ENCODE data around the gene PCARE. TPM values are rescaled to one million over a fixed set of nuclear protein-coding genes. Genes with fewer than 3 reads are reported as not detected.

PCARE gene
- total and polyA plus RNA-seq, 2 experiments from 2014 or later: 2.2 TPM; not detected in 1

DNA sequence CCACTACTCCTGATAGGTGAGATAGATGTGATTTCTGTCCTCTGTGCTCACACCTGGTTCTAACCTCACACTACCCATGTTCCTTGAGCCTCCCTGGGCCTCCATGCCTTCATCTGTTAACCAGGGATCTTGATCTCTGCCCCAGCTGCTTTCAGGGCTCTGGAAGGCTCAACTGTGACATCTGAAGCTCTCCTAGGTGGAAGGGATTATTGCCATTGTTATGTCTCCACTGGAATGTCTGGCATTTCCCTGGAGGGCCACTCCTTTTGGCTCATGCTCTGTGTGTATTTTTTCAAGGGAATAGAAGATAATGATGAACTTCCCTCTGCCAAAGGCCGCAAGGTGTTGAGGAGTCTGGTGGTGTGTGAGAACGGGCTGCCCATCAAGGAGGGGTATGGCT, 41.2 kb downstream of the PCARE start:
- no peaks in the 10 kb centered on the region for H3K9me2 ChIP-seq (replicated peaks; ENCODE audit: insufficient read depth)
- DNase-seq (ENCODE audit: low spot score): no peak
- H4K20me1 ChIP-seq (ENCODE audit: insufficient read depth, poor library complexity, severe bottlenecking): no peaks in the 10 kb centered on the region
- H3K9me3 ChIP-seq (ENCODE audit: low read depth): no peaks in the 10 kb centered on the region
- no peak overlapping the region for H2AFZ ChIP-seq
- no peaks in the 10 kb centered on the region for H3K4me1 ChIP-seq (ENCODE audit: insufficient read depth)
- H3K27ac ChIP-seq: peak overlapping the region; percentile 46
- no peaks in the 10 kb centered on the region for H3K79me2 ChIP-seq
- no peaks in the 10 kb centered on the region for H3K27me3 ChIP-seq
- H3K36me3 ChIP-seq (replicated peaks; ENCODE audit: insufficient read depth, low read depth): no peaks in the 10 kb centered on the region
- no peak overlapping the region for H3K4me2 ChIP-seq
- WGBS (ENCODE audit: low lambda C conversion rate, missing lambda C conversion rate): 18% methylated on average over 2 of the region's 2 CpGs
- H3K4me3 ChIP-seq: no peak overlapping the region
- no peak for TF ChIP-seq EZH2phosphoT487 (IDR thresholded peaks at IDR 0.05; ENCODE audit: low read depth, severe bottlenecking, unreplicated experiment)
- no peak for TF ChIP-seq EZH2 (IDR thresholded peaks at IDR 0.05; ENCODE audit: borderline replicate concordance)
- TF ChIP-seq, protein P1, sequence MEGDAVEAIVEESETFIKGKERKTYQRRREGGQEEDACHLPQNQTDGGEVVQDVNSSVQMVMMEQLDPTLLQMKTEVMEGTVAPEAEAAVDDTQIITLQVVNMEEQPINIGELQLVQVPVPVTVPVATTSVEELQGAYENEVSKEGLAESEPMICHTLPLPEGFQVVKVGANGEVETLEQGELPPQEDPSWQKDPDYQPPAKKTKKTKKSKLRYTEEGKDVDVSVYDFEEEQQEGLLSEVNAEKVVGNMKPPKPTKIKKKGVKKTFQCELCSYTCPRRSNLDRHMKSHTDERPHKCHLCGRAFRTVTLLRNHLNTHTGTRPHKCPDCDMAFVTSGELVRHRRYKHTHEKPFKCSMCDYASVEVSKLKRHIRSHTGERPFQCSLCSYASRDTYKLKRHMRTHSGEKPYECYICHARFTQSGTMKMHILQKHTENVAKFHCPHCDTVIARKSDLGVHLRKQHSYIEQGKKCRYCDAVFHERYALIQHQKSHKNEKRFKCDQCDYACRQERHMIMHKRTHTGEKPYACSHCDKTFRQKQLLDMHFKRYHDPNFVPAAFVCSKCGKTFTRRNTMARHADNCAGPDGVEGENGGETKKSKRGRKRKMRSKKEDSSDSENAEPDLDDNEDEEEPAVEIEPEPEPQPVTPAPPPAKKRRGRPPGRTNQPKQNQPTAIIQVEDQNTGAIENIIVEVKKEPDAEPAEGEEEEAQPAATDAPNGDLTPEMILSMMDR (IDR thresholded peaks at IDR 0.05; ENCODE audit: poor library complexity): no peak

DNA sequence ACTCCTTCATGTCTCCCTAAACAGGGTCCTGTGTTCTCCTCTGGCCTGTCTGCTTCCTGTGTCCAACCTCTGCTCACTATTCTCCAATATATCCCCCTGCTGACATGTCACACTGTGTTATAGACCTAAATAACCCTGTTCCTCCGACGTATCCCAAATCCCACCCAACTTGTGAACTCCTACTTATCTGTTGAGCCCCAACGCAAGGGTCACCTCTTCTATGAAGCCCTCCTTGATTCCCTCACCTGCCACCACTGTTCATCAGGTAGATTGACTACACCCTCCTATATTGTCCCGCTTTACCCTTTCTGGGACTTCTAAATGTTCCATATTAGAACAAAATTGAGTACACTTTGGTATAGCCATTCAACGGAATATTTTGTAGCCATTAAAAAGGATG, 42.1 kb downstream of the PCARE start:
- TF ChIP-seq EZH2phosphoT487 (IDR thresholded peaks at IDR 0.05; ENCODE audit: low read depth, severe bottlenecking, unreplicated experiment): no peak
- TF ChIP-seq EZH2 (IDR thresholded peaks at IDR 0.05; ENCODE audit: borderline replicate concordance): no peak
- TF ChIP-seq, protein P1 (IDR thresholded peaks at IDR 0.05; ENCODE audit: poor library complexity): no peak
- H3K27ac ChIP-seq: no peak overlapping the region
- H3K79me2 ChIP-seq: no peaks in the 10 kb centered on the region
- H3K9me3 ChIP-seq (ENCODE audit: low read depth): no peaks in the 10 kb centered on the region
- no peaks in the 10 kb centered on the region for H3K27me3 ChIP-seq
- H3K4me1 ChIP-seq (ENCODE audit: insufficient read depth): no peaks in the 10 kb centered on the region
- H3K9me2 ChIP-seq (replicated peaks; ENCODE audit: insufficient read depth): no peaks in the 10 kb centered on the region
- no peak overlapping the region for H2AFZ ChIP-seq
- H3K4me2 ChIP-seq: no peak overlapping the region
- 97% methylated on average over 5 of the region's 5 CpGs for WGBS (ENCODE audit: low lambda C conversion rate, missing lambda C conversion rate)
- H3K4me3 ChIP-seq: no peak overlapping the region
- DNase-seq (ENCODE audit: low spot score): no peak
- no peaks in the 10 kb centered on the region for H4K20me1 ChIP-seq (ENCODE audit: insufficient read depth, poor library complexity, severe bottlenecking)
- H3K36me3 ChIP-seq (replicated peaks; ENCODE audit: insufficient read depth, low read depth): no peaks in the 10 kb centered on the region

DNA sequence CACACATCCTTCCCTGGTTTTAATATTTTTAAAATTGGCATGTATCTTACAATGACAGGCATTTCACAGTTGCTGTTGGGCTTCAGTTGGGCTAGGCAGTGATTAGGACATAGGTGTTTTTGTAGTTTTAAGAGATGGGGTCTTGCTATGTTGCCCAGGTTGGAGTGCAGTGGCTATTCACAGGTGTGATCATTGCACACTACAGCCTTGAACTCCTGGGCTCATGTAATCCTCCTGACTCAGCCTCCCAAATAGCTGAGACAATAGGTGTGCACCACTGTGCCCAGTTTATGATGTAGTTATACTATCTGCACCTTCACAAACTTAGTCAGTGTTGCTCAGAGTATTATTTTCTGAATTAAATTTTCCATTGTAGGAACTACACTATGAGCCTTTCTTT, 43.3 kb downstream of the PCARE start:
- no peak for DNase-seq (ENCODE audit: low spot score)
- Histone ChIP-seq H4K20me1 (ENCODE audit: insufficient read depth, poor library complexity, severe bottlenecking) (no peaks in the 10 kb centered on the region), H3K27ac (no peak overlapping the region), H3K27me3 (no peaks in the 10 kb centered on the region), H3K4me3 (no peak overlapping the region), H3K9me2 (replicated peaks; ENCODE audit: insufficient read depth) (no peaks in the 10 kb centered on the region), H3K4me1 (ENCODE audit: insufficient read depth) (no peaks in the 10 kb centered on the region), H3K9me3 (ENCODE audit: low read depth) (no peaks in the 10 kb centered on the region), H3K79me2 (no peaks in the 10 kb centered on the region), H3K36me3 (replicated peaks; ENCODE audit: insufficient read depth, low read depth) (no peaks in the 10 kb centered on the region), H3K4me2 (no peak overlapping the region), H2AFZ (no peak overlapping the region)
- TF ChIP-seq, protein P1 (IDR thresholded peaks at IDR 0.05; ENCODE audit: poor library complexity): no peak
- TF ChIP-seq EZH2phosphoT487 (IDR thresholded peaks at IDR 0.05; ENCODE audit: low read depth, severe bottlenecking, unreplicated experiment) (no peak), EZH2 (IDR thresholded peaks at IDR 0.05; ENCODE audit: borderline replicate concordance) (no peak)

DNA sequence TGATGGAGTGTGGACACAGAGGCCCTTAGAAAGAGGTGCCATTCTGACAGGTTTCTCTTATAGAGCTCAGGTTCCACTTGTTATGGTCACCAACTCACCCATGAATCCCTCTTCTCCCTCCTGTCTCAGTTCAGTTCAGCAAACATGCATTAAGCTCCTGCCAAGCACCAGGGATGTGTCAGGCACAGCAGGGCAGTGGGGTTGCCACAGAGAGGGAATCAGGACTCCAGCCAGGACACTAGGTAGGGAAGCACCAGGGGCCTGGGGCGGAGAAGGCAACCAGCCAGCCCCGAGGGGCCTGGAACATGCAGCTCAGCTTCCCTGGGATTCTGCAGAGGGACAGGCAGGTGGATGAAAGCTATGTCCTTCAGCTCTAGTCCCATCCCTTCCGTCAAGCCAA, 48.6 kb downstream of the PCARE start:
- H3K27ac ChIP-seq: no peak overlapping the region
- 83% methylated on average over 3 of the region's 3 CpGs for WGBS (ENCODE audit: low lambda C conversion rate, missing lambda C conversion rate)
- TF ChIP-seq EZH2phosphoT487 (IDR thresholded peaks at IDR 0.05; ENCODE audit: low read depth, severe bottlenecking, unreplicated experiment) (no peak), EZH2 (IDR thresholded peaks at IDR 0.05; ENCODE audit: borderline replicate concordance) (no peak)
- TF ChIP-seq, protein P1 (IDR thresholded peaks at IDR 0.05; ENCODE audit: poor library complexity): no peak

More for the DNA sequence above, 48.6 kb downstream of the PCARE start:
- H3K4me2 ChIP-seq: no peak overlapping the region
- DNase-seq (ENCODE audit: low spot score): no peak
- H3K9me3 ChIP-seq (ENCODE audit: low read depth): no peaks in the 10 kb centered on the region
- no peaks in the 10 kb centered on the region for H3K36me3 ChIP-seq (replicated peaks; ENCODE audit: insufficient read depth, low read depth)
- no peak overlapping the region for H2AFZ ChIP-seq
- H3K4me3 ChIP-seq: no peak overlapping the region
- H3K9me2 ChIP-seq (replicated peaks; ENCODE audit: insufficient read depth): no peaks in the 10 kb centered on the region
- no peaks in the 10 kb centered on the region for H3K27me3 ChIP-seq
- no peaks in the 10 kb centered on the region for H4K20me1 ChIP-seq (ENCODE audit: insufficient read depth, poor library complexity, severe bottlenecking)
- H3K4me1 ChIP-seq (ENCODE audit: insufficient read depth): no peaks in the 10 kb centered on the region
- H3K79me2 ChIP-seq: no peaks in the 10 kb centered on the region
